ENCODE results near the gene CHRD. TPM values are rescaled to one million over a fixed set of nuclear protein-coding genes. Genes with fewer than 3 reads are reported as not detected.

CHRD gene
- total RNA-seq, 4 donors from 2014 or later, result 8.2 to 27.4 (median 16.5) TPM

DNA sequence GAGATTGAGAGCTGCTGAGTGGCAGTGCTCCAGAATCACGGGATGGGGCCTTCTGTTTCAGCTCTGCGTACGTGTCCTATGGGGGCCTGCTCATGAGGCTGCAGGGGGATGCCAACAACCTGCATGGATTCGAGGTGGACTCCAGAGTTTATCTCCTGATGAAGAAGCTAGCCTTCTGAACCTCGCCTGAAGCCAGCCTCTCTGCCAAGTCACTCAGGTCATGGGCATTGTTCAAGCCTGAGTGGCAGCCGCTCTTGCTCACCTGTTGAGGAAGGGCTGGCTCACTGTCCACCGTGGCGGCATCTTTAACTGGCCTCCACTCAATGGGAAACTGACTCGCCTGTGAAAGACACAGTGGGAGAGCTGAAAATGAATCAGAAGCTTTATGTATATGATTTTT is 11.7 kb upstream of the CHRD start:
- H3K27me3 ChIP-seq, result no peaks in the 10 kb centered on the region
- 75 to 79% methylated on average over 4 of the region's 9 CpGs for WGBS, 2 donors (ENCODE audit: low coverage in 1 of 2)
- H3K4me1 ChIP-seq, result peaks cover 0 to 51% (median 14%) of the 10 kb centered on the region in 3 donors
- H3K36me3 ChIP-seq, result peaks cover 0 to 46% of the 10 kb centered on the region in 2 donors
- H3K4me3 ChIP-seq, result no peak overlapping the region
- H3K27ac ChIP-seq, result no peak overlapping the region
- H3K9me3 ChIP-seq, result no peaks in the 10 kb centered on the region
- TF ChIP-seq EP300 (IDR thresholded peaks at IDR 0.05), result no peak
- TF ChIP-seq POLR2AphosphoS5 (IDR thresholded peaks at IDR 0.05), result no peak
- TF ChIP-seq, protein P1, sequence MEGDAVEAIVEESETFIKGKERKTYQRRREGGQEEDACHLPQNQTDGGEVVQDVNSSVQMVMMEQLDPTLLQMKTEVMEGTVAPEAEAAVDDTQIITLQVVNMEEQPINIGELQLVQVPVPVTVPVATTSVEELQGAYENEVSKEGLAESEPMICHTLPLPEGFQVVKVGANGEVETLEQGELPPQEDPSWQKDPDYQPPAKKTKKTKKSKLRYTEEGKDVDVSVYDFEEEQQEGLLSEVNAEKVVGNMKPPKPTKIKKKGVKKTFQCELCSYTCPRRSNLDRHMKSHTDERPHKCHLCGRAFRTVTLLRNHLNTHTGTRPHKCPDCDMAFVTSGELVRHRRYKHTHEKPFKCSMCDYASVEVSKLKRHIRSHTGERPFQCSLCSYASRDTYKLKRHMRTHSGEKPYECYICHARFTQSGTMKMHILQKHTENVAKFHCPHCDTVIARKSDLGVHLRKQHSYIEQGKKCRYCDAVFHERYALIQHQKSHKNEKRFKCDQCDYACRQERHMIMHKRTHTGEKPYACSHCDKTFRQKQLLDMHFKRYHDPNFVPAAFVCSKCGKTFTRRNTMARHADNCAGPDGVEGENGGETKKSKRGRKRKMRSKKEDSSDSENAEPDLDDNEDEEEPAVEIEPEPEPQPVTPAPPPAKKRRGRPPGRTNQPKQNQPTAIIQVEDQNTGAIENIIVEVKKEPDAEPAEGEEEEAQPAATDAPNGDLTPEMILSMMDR (IDR thresholded peaks at IDR 0.05), result no peak
- TF ChIP-seq POLR2A (IDR thresholded peaks at IDR 0.05), result no peak
- ATAC-seq, result no peak

DNA sequence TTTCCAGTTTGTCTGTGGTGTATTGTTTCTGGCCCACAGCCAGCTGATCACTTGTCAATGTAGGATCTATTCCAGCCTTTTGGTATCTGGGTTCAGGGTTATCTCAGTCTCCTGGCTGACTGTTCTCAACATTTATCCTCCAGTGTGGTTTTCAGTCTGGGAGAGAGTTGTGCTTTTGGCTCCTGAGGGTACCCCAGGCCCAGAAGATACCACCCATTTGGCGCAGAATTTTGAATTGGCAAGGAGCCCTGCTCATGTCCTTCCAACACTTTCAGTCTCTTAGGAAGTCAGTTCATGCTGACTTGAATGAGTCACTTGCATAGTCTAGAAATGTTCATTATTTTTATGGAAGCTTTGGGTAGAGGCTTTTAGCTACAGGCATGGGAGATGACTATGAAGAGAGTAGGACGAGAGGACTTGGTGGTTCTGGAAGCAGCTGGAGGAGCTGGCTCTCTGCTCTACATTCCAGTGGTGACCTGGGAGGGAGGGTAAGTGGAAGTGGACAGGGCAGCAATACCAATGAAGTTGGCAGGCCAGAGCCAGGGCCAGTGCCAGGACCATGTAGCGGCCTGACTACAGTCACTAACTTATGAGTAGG is 11.2 kb upstream of the CHRD start:
- Histone ChIP-seq H3K27me3 (no peaks in the 10 kb centered on the region), H3K4me1 (peaks cover 0 to 47% (median 12%) of the 10 kb centered on the region in 3 donors), H3K27ac (peak overlapping the region in 3 of 4 donors; percentile 9 to 41 (median 20)), H3K4me3 (no peak overlapping the region), H3K9me3 (no peaks in the 10 kb centered on the region), H3K36me3 (peaks cover 0 to 46% of the 10 kb centered on the region in 2 donors)
- TF ChIP-seq POLR2A (IDR thresholded peaks at IDR 0.05) (no peak), EP300 (IDR thresholded peaks at IDR 0.05) (no peak), POLR2AphosphoS5 (IDR thresholded peaks at IDR 0.05) (no peak)
- TF ChIP-seq, protein P1 (IDR thresholded peaks at IDR 0.05), result no peak
- WGBS, 2 donors (ENCODE audit: low coverage in 1 of 2), result 38 to 48% methylated on average over 2 of the region's 3 CpGs
- no peak for ATAC-seq

DNA sequence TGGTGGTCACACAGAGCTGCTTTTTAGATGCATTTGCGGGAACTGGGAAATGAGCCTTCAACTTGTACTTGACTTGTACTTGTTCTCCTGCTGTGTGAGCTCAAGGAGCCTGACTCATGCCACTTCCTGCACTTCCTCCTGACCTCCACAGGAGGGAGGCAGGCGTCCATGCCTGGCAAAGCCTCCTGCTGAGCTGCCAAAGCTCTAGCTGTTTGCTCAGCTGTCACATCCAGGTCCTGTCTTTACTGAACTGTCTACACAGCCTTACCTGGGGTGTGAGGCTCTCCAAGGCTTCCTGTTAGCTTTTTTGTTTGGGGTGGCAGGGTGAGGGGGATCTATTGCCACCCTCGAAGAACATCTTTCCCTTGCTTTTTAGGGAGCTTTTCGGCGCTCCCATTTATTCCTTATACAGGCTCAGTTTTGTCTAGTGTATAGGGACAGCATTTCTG is 8.3 kb upstream of the CHRD start:
- H3K4me3 ChIP-seq, result no peak overlapping the region
- H3K4me1 ChIP-seq, result peaks cover 0 to 30% (median 8%) of the 10 kb centered on the region in 3 donors
- peak; percentile 84 for ATAC-seq
- no peak overlapping the region for H3K27ac ChIP-seq
- peaks cover 7% of the 10 kb centered on the region for H3K27me3 ChIP-seq
- WGBS, 2 donors (ENCODE audit: low coverage in 1 of 2), result 0 to 41% methylated on average over 1 to 5 of the region's 5 CpGs
- TF ChIP-seq, protein P1 (IDR thresholded peaks at IDR 0.05), result peak in 3 of 4 experiments; percentile 91 to 94 (median 91)
- no peak for TF ChIP-seq POLR2A (IDR thresholded peaks at IDR 0.05)
- TF ChIP-seq POLR2AphosphoS5 (IDR thresholded peaks at IDR 0.05), result peak; percentile 74
- no peak for TF ChIP-seq EP300 (IDR thresholded peaks at IDR 0.05)
- H3K9me3 ChIP-seq, result no peaks in the 10 kb centered on the region
- H3K36me3 ChIP-seq, result peaks cover 0 to 31% of the 10 kb centered on the region in 2 donors

DNA sequence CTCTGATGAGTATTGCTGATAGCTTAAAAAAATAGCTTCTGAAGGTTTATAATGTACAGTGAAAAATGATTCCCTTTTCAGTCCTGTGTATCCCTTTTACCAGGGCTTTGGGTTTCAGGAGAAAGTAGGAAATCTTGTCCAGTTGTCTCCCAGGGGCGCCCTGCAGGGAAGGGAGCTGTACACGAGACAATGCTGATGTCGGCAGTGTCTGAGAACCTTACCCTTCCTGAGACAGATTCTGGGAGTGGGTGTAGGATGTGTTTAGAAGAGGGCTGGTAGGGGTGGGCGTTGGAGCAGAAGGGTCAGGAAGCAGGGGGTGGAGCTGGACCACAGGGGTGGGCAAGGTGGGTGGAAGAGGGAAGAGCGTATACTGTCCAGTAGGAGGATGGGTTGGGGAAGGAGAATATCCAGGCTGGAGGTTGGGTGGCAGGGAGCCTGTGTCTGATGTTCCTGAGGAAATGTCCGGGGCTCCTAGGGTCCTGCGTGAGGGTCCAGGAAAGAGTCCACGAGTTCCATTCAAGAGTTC is 7.5 kb upstream of the CHRD start:
- WGBS, 2 donors (ENCODE audit: low coverage in 1 of 2), result 67% methylated on average over 7 of the region's 8 CpGs; no CpG with 5 or more reads in 1 of the 2 donors
- H3K4me1 ChIP-seq, result peaks cover 0 to 33% (median 8%) of the 10 kb centered on the region in 3 donors
- H3K36me3 ChIP-seq, result peaks cover 0 to 24% of the 10 kb centered on the region in 2 donors
- no peaks in the 10 kb centered on the region for H3K9me3 ChIP-seq
- no peak for TF ChIP-seq EP300 (IDR thresholded peaks at IDR 0.05)
- TF ChIP-seq POLR2AphosphoS5 (IDR thresholded peaks at IDR 0.05), result no peak
- TF ChIP-seq, protein P1 (IDR thresholded peaks at IDR 0.05), result no peak
- no peak for TF ChIP-seq POLR2A (IDR thresholded peaks at IDR 0.05)
- no peak overlapping the region for H3K4me3 ChIP-seq
- H3K27me3 ChIP-seq, result peaks cover 14% of the 10 kb centered on the region
- ATAC-seq, result no peak
- H3K27ac ChIP-seq, result no peak overlapping the region

DNA sequence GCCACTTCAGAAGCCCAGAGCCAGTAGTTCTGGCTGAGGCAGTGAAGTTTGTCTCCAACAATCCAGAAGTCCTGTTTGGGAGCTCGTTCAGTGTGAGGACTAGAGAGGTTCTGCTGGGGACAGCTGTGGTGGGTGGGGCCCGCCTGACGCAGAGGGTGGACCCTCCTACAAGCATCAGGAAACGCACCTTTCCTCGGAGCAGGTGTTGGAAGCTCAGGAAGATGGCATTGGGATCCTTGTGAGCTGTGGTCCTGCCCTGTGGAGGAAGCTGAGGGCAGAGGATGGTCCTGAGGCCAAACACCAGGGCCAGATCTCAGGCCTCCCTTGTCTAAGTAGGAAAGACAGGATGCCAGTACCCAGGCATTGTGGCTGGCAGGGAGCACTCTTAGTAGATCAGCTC is 6.9 kb upstream of the CHRD start:
- H3K27me3 ChIP-seq, result peaks cover 19% of the 10 kb centered on the region
- no peak for ATAC-seq
- no peak overlapping the region for H3K4me3 ChIP-seq
- no CpG with 5 or more reads among the region's 5 CpGs for WGBS, 2 donors (ENCODE audit: low coverage in 1 of 2)
- H3K4me1 ChIP-seq, result peaks cover 0 to 38% (median 8%) of the 10 kb centered on the region in 3 donors
- H3K9me3 ChIP-seq, result no peaks in the 10 kb centered on the region
- TF ChIP-seq EP300 (IDR thresholded peaks at IDR 0.05) (no peak), POLR2AphosphoS5 (IDR thresholded peaks at IDR 0.05) (no peak), POLR2A (IDR thresholded peaks at IDR 0.05) (no peak)
- TF ChIP-seq, protein P1 (IDR thresholded peaks at IDR 0.05), result no peak
- H3K27ac ChIP-seq, result no peak overlapping the region
- H3K36me3 ChIP-seq, result peaks cover 0 to 18% of the 10 kb centered on the region in 2 donors

Measured in gastroesophageal sphincter (tissue), 4 donors.